BJ (cell line): ENCODE data around the gene RCBTB1. TPM values are rescaled to one million over a fixed set of nuclear protein-coding genes. Genes with fewer than 3 reads are reported as not detected.
"Not testable (repeated sequence)": the region's sequence is repeated elsewhere in the genome, so short reads cannot be mapped to it uniquely, and the experiment has no call there.

Experiments
- CTCF ChIA-PET: fragments of 350-600 bp; formaldehyde crosslinking; extraction: SDS; loops from one replicate; lab custom pipeline; 2021; ENCODE audit warnings: antibody characterized with exemption, inconsistent platforms; lab: Yijun Ruan, JAX
- POLR2A ChIA-PET: fragments of 300-600 bp; sonication (Branson Sonifier 250); formaldehyde crosslinking; extraction: SDS; loops from one replicate; lab custom pipeline; 2021; ENCODE audit warnings: antibody characterized with exemption; lab: Charles Lee
- DNase-seq: peaks from one replicate; pipeline ENCODE4 v3.0.0-alpha.2; 2011; ENCODE audit warnings: low read depth
- H3K27me3 ChIP-seq: 2 replicates; pipeline ENCODE4 v1.6.0; 2011; ENCODE audit warnings: low read length; ENCODE audit not compliant: control insufficient read depth, insufficient read depth
- H3K36me3 ChIP-seq: 2 replicates; pipeline ENCODE4 v1.5.1; 2011; ENCODE audit warnings: low read length; ENCODE audit not compliant: control insufficient read depth, insufficient read depth
- H3K4me3 ChIP-seq: 2 replicates; pipeline ENCODE4 v1.5.1; 2011; ENCODE audit warnings: low read depth, mild to moderate bottlenecking, control low read depth, low read length
- polyA plus RNA-seq: library from polyadenylated mRNA; depleted of rRNA; stranded (reverse); fragments of >200 nt; gene quantifications from 2 replicates; pipeline ENCODE4 v1.2.3, GENCODE V29; 2011
- TF ChIP-seq, protein P1 (sequence below): IDR thresholded peaks from 2 replicates; pipeline ENCODE4 v1.5.1; 2011; ENCODE audit warnings: low read depth, mild to moderate bottlenecking, control low read depth, inconsistent platforms, low read length, moderate library complexity; ENCODE audit not compliant: insufficient read depth

The RCBTB1 gene
- polyA plus RNA-seq, 1 experiment = 8.0 TPM

DNA sequence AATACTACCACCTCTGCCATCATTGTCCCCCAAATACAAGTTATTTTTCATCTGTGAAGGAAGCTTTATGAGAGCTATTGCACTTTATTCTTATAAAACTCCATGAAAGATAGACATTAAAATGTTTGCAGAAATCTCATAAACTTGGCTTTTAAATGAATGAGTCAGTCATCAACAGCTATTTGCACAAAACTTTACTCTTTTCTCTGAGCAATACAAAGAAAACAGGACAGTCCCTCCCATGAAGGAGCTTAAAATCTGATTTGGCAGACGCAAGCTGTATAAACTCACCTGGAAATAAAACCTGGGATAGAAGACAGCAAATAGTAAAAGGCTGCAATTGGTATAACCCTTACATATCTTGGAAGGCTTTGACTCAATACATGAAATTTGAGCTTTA lies 16.6 kb upstream of the RCBTB1 start:
- ChIA-PET CTCF (interaction anchor here (0.6 to 1.4 kb wide), 4 partner anchors 14 to 322 kb away, joined by 3 read pairs; no protein-coding TSS in a partner anchor), POLR2A (no interaction called here)
- H3K4me3 ChIP-seq = no peak overlapping the region
- H3K27me3 ChIP-seq = no peaks in the 10 kb centered on the region
- H3K36me3 ChIP-seq = no peaks in the 10 kb centered on the region
- TF ChIP-seq, protein P1, sequence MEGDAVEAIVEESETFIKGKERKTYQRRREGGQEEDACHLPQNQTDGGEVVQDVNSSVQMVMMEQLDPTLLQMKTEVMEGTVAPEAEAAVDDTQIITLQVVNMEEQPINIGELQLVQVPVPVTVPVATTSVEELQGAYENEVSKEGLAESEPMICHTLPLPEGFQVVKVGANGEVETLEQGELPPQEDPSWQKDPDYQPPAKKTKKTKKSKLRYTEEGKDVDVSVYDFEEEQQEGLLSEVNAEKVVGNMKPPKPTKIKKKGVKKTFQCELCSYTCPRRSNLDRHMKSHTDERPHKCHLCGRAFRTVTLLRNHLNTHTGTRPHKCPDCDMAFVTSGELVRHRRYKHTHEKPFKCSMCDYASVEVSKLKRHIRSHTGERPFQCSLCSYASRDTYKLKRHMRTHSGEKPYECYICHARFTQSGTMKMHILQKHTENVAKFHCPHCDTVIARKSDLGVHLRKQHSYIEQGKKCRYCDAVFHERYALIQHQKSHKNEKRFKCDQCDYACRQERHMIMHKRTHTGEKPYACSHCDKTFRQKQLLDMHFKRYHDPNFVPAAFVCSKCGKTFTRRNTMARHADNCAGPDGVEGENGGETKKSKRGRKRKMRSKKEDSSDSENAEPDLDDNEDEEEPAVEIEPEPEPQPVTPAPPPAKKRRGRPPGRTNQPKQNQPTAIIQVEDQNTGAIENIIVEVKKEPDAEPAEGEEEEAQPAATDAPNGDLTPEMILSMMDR = no peak
- DNase-seq = no peak

DNA sequence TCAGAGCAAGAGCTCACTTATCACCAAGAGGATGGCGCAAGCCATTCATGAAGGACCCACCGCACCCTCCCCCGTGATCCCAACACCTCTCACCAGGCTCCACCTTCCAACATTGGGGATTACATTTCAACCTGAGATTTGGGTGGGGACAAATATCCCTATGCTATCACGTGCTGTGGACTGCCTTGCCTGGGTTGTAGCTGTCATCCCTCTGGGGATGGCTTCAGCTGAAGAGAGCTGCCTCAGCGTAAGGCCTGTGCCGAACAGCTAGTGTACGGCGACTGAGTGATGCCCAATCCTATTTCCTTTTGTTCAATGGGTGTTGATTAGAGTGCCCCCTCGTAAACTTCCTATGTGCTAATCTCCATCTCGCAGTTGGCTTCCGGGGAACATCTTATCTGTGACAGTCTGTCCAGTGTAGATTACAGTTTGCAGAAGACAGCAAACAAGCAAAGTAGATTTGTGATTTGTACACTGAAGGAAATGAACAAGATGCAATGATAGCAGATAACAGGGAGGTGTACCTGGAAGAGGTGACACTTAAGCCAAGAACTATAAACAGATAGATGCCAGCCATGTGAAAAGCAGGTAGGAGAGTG lies 11.8 kb upstream of the RCBTB1 start:
- no peaks in the 10 kb centered on the region for H3K27me3 ChIP-seq
- H3K4me3 ChIP-seq = no peak overlapping the region
- TF ChIP-seq, protein P1 = no peak
- POLR2A ChIA-PET = no interaction called here
- H3K36me3 ChIP-seq = no peaks in the 10 kb centered on the region
- no peak for DNase-seq
- CTCF ChIA-PET = interaction anchor here (1.3 to 1.4 kb wide), 2 partner anchors 10 kb away, joined by 3 to 4 read pairs; no protein-coding TSS in a partner anchor

DNA sequence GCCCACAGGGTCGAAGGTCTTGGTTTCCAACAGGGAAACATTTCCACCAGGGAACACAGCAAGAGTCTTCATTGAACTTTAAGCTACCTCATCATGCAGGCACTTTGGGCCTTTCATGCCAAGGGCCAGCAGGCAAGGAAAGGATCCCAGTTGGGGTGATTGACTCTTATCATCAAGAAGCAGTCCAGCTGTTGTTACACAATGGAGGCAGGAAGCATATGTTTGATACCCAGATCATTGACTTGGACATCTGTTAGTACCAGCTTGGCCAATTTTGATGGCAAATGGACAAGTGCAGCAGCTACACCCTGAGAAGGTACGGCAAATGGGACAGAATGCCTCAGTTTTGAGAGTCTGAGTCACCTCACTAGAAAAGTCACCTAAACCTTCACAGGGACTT lies 10.9 kb upstream of the RCBTB1 start:
- TF ChIP-seq, protein P1 = no peak
- ChIA-PET CTCF (interaction anchor here (1.3 to 1.4 kb wide), 2 partner anchors 9 to 11 kb away, joined by 3 to 4 read pairs; no protein-coding TSS in a partner anchor), POLR2A (no interaction called here)
- Histone ChIP-seq H3K4me3 (no peak overlapping the region), H3K27me3 (no peaks in the 10 kb centered on the region), H3K36me3 (no peaks in the 10 kb centered on the region)
- no peak for DNase-seq

DNA sequence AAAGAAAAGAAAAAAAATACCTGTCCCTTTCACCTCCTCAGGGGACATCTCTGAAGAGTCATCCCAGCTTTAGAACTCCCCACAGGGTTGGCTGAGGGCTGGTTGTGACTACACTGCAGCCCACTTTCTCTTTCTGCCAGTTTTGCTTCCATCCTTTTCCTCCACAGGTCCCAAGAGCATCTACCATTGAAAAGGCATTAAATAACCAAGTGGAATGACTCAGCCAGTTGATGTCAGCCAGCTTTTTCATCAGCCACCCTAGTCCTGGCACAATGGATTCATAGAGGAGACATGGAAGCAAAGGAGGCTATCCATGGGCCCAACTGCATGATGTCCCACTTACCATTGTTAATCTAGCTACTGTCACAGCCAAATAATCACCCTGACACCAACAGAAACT lies 9.2 kb upstream of the RCBTB1 start:
- Histone ChIP-seq H3K36me3 (no peaks in the 10 kb centered on the region), H3K27me3 (no peaks in the 10 kb centered on the region), H3K4me3 (no peak overlapping the region)
- no peak for DNase-seq
- ChIA-PET CTCF (no interaction called here), POLR2A (no interaction called here)
- TF ChIP-seq, protein P1 = no peak

DNA sequence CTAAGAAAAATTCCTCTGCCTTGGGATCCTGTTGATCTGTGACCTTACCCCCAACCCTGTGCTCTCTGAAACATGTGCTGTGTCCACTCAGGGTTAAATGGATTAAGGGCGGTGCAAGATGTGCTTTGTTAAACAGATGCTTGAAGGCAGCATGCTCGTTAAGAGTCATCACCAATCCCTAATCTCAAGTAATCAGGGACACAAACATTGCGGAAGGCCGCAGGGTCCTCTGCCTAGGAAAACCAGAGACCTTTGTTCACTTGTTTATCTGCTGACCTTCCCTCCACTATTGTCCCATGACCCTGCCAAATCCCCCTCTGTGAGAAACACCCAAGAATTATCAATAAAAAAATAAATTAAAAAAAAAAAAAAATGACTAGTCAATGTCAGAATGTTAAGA lies 8.5 kb upstream of the RCBTB1 start:
- H3K27me3 ChIP-seq, H3K4me3 ChIP-seq, POLR2A ChIA-PET, H3K36me3 ChIP-seq, CTCF ChIA-PET, DNase-seq: not testable (repeated sequence)

DNA sequence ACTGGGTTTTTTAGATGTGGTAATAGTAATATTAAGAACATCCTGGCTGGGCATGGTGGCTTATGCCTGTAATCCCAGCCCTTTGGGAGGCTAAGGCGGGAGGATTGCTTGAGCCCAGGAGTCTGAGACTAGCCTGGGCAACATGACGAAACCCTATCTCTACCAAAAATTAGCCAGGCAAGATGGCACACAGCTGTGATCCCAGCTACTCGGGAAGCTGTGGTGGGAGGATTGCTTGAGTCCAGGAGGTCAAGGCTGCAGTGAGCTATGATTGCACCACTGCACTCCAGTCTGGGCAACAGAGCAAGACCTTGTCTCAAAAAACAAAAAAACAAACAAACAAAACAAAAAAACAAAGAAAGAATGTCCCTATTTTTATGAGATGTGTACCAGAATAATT lies 5.4 kb upstream of the RCBTB1 start:
- CTCF ChIA-PET = interaction anchor here (0.6 to 0.9 kb wide), 2 partner anchors 15 to 33 kb away, joined by 3 read pairs; no protein-coding TSS in a partner anchor
- DNase-seq, H3K36me3 ChIP-seq, H3K4me3 ChIP-seq, H3K27me3 ChIP-seq: not testable (repeated sequence)
- POLR2A ChIA-PET = interaction anchor here (0.7 kb wide), 1 partner anchor 225 kb away, joined by 5 read pairs; no protein-coding TSS in a partner anchor
